K562 (cell line): ENCODE results near the gene CAMSAP2. TPM values are rescaled to one million over a fixed set of nuclear protein-coding genes. Genes with fewer than 3 reads are reported as not detected.

Experiments
- ATAC-seq: fragments of 200-7000 bp; cut with Tn5 transposase; 3 replicates; pipeline ENCODE4 v1.9.1; 2020; ENCODE audit warnings: moderate library complexity
- BruUV-seq: library from RNA; stranded (reverse); fragments of 400-500 nt; replicated peaks from 2 replicates; lab custom pipeline; 2021; lab: Mats Ljungman, UMichigan
- CTCF ChIA-PET: fragments of 300-600 bp; formaldehyde crosslinking; extraction: SDS; loops from one replicate; lab custom pipeline; 2021; ENCODE audit warnings: low intra/inter-chr PET ratio; lab: Yijun Ruan, JAX
- POLR2A ChIA-PET: fragments of 300-600, 350-650 bp; sonication (Branson Sonifier 250); formaldehyde crosslinking; extraction: SDS; loops from one replicate; lab custom pipeline; 2021; ENCODE audit warnings: antibody characterized with exemption, inconsistent platforms; lab: Yijun Ruan, JAX
- DNase-seq, 4 experiments: peaks; one replicate each; pipeline versions ENCODE4 v3.0.0 to v3.0.0-alpha.2; 2011 to 2018; ENCODE audit warnings: low spot score in 3 of 4, mixed read lengths in 3 of 4; ENCODE audit errors: extremely low read depth in 1 of 4
- FAIRE-seq: peaks from 2 replicates; lab custom pipeline; 2011; peaks lifted over from hg19 to GRCh38; lab: Jason Lieb, UNC
- H2AFZ ChIP-seq: 2 replicates; pipeline ENCODE4 v1.6.0; 2011; ENCODE audit warnings: low read depth, low read length, control low read depth, inconsistent platforms
- H3K27ac ChIP-seq: fragments of 200-600 bp; 3 replicates; pipeline ENCODE4 v1.8.0; 2011; ENCODE audit warnings: low read depth, mild to moderate bottlenecking, control low read depth, inconsistent platforms, low read length, moderate library complexity, mixed read lengths; ENCODE audit errors: extremely low read depth
- H3K27me3 ChIP-seq, 2 experiments: fragments of 300-600 bp in 1 of 2; 2 replicates in 1 of 2; 3 replicates in 1 of 2; pipeline versions ENCODE4 v1.6.0 to v1.8.0; 2011; ENCODE audit warnings: inconsistent platforms in 2 of 2, low read length in 2 of 2, mild to moderate bottlenecking in 1 of 2, mixed read lengths in 1 of 2, moderate library complexity in 1 of 2; ENCODE audit not compliant: control insufficient read depth in 2 of 2, insufficient read depth in 2 of 2
- H3K36me3 ChIP-seq: fragments of 300-600 bp; 3 replicates; pipeline ENCODE4 v1.8.0; 2011; ENCODE audit warnings: mild to moderate bottlenecking, low read length, inconsistent platforms; ENCODE audit not compliant: control insufficient read depth, insufficient read depth
- H3K4me1 ChIP-seq, 2 experiments: fragments of 200-600 bp in 1 of 2; replicated peaks in 1 of 2; 2 replicates in 1 of 2; 3 replicates in 1 of 2; pipeline versions ENCODE4 v1.5.1 to v1.8.0; 2011; ENCODE audit warnings: inconsistent platforms in 2 of 2, low read length in 2 of 2, mild to moderate bottlenecking in 1 of 2, mixed read lengths in 1 of 2, moderate library complexity in 1 of 2; ENCODE audit not compliant: control insufficient read depth in 2 of 2, insufficient read depth in 2 of 2
- H3K4me2 ChIP-seq: 2 replicates; pipeline ENCODE4 v1.6.1; 2011; ENCODE audit warnings: low read length, control low read depth, inconsistent platforms, mixed read lengths; ENCODE audit not compliant: insufficient read depth
- H3K4me3 ChIP-seq: fragments of 200-600 bp; sonication (generic), shearing (Covaris generic); 2 replicates; pipeline ENCODE4 v1.5.1; 2016; ENCODE audit warnings: control low read depth, inconsistent platforms
- H3K79me2 ChIP-seq: fragments of 200-600 bp; 3 replicates; pipeline ENCODE4 v1.8.0; 2011; ENCODE audit warnings: low read length, inconsistent platforms; ENCODE audit not compliant: control insufficient read depth, insufficient read depth
- H3K9ac ChIP-seq, 2 experiments: 2 replicates each; pipeline versions ENCODE4 v1.6.0 to v1.6.1; 2011; ENCODE audit warnings: low read depth in 2 of 2, low read length in 2 of 2, control low read depth in 1 of 2, inconsistent platforms in 1 of 2, mild to moderate bottlenecking in 1 of 2, mixed read lengths in 1 of 2; ENCODE audit not compliant: insufficient read depth in 1 of 2
- H3K9me1 ChIP-seq: one replicate; pipeline ENCODE4 v1.6.0; 2011; ENCODE audit warnings: inconsistent platforms, mild to moderate bottlenecking, low read length, moderate library complexity; ENCODE audit not compliant: control insufficient read depth, insufficient read depth
- H3K9me3 ChIP-seq: replicated peaks from 2 replicates; pipeline ENCODE4 v1.5.1; 2011; ENCODE audit warnings: low read depth, low read length, inconsistent platforms; ENCODE audit not compliant: control insufficient read depth, insufficient read depth
- H4K20me1 ChIP-seq: replicated peaks from 2 replicates; pipeline ENCODE4 v1.6.1; 2011; ENCODE audit warnings: low read length, inconsistent platforms, mixed read lengths; ENCODE audit not compliant: control insufficient read depth, insufficient read depth
- CREB1 ChIP-seq, 2 experiments: sonication (generic) in 1 of 2; formaldehyde crosslinking in 1 of 2; IDR thresholded peaks; 2 replicates each; pipeline versions ENCODE4 v1.6.1 to v1.8.0; 2012 to 2022; ENCODE audit warnings: inconsistent platforms in 1 of 2, mild to moderate bottlenecking in 1 of 2, missing genetic modification reagents in 1 of 2, moderate library complexity in 1 of 2
- ELF4 ChIP-seq: fragments of 450-650 bp; formaldehyde crosslinking; IDR thresholded peaks from 2 replicates; pipeline ENCODE4 v1.4.0; 2022; ENCODE audit warnings: missing genetic modification characterization
- GTF3C2 ChIP-seq: IDR thresholded peaks from 3 replicates; pipeline ENCODE4 v1.6.1; 2011; ENCODE audit warnings: borderline replicate concordance, mild to moderate bottlenecking, moderate library complexity; ENCODE audit not compliant: insufficient read length; ENCODE audit errors: extremely low read depth
- LARP7 ChIP-seq: fragments of 450-650 bp; IDR thresholded peaks from 2 replicates; pipeline ENCODE4 v1.6.1; 2016
- MAFF ChIP-seq: IDR thresholded peaks from 2 replicates; pipeline ENCODE4 v1.6.1; 2012; ENCODE audit warnings: low read length, improper control_type of control experiment
- POLR2AphosphoS5 ChIP-seq: IDR thresholded peaks from 2 replicates; pipeline ENCODE4 v1.6.1; 2011; ENCODE audit warnings: mild to moderate bottlenecking, low read depth, low read length, moderate library complexity; ENCODE audit not compliant: control insufficient read depth, insufficient read depth
- SLC30A9 ChIP-seq: fragments of 250-450 bp; sonication (Bioruptor Pico); IDR thresholded peaks from 2 replicates; pipeline ENCODE4 v1.8.0; 2022; ENCODE audit warnings: mild to moderate bottlenecking, moderate library complexity
- SRF ChIP-seq, 2 experiments: fragments of 250-450, 450-650 bp in 1 of 2; sonication (Bioruptor Pico) in 1 of 2; sonication (generic) in 1 of 2; formaldehyde crosslinking; IDR thresholded peaks; 2 replicates each; pipeline versions ENCODE4 v1.5.0 to v1.5.1; 2020 to 2022; ENCODE audit warnings: mild to moderate bottlenecking in 1 of 2, missing genetic modification reagents in 1 of 2
- ZNF277 ChIP-seq: fragments of 250-450 bp; sonication (Bioruptor Pico); IDR thresholded peaks from 2 replicates; pipeline ENCODE4 v1.8.0; 2022; ENCODE audit warnings: inconsistent platforms, mild to moderate bottlenecking, moderate library complexity, borderline replicate concordance
- ZNF57 ChIP-seq: fragments of 450-650 bp; formaldehyde crosslinking; IDR thresholded peaks from 2 replicates; pipeline ENCODE4 v1.4.0; 2020; ENCODE audit warnings: mild to moderate bottlenecking, moderate library complexity
- WGBS: fragments of 100-300 bp; shearing (Covaris generic); methylation state at CpG from one replicate; pipeline ENCODE4 v1.1.6; 2016; ENCODE audit warnings: low coverage, mixed read lengths; ENCODE audit not compliant: insufficient coverage; ENCODE audit errors: missing lambda C conversion rate; 5-methylcytosine and 5-hydroxymethylcytosine counted together
- in situ Hi-C: fragments of 300-500 bp; cut with MboI; formaldehyde crosslinking; loops from 4 replicates; pipeline ENCODE4 v1.15.0; 2018; ENCODE audit warnings: inconsistent platforms, mixed read lengths
- intact Hi-C: fragments of 100-400 bp; cut with micrococcal nuclease; formaldehyde crosslinking; loops from 2 replicates; pipeline ENCODE4 v1.14.2; 2022
- polyA plus RNA-seq, 8 experiments: library from polyadenylated mRNA; depleted of rRNA in 4 of 8; stranded (reverse) in 5 of 8; unstranded in 3 of 8; fragments of >200 nt; fragmentation: Nextera tagmentation in 2 of 8; fragmentation: Illumina TruSeq in 1 of 8; extraction: Ambion mirVana in 2 of 8; extraction: Trizol in 1 of 8; gene quantifications; 2 replicates each; pipeline versions ENCODE4 v1.2.1 to v1.2.3, GENCODE V29; 2011 to 2014; ENCODE audit warnings: inconsistent platforms in 1 of 8, missing spikeins in 1 of 8
- total RNA-seq, 7 experiments: library from RNA; depleted of rRNA in 6 of 7; stranded (reverse); fragments of >200 nt in 6 of 7; fragmentation: Illumina TruSeq in 2 of 7; extraction: Trizol in 2 of 7; gene quantifications; 2 replicates each; pipeline versions ENCODE4 v1.2.1 to v1.2.3, GENCODE V29; 2011 to 2021; ENCODE audit warnings: low replicate concordance in 1 of 7
- TF ChIP-seq, protein P1 (sequence below): sonication (generic); formaldehyde crosslinking; IDR thresholded peaks from 2 replicates; pipeline ENCODE4 v1.8.0; 2023; ENCODE audit warnings: mild to moderate bottlenecking, missing genetic modification reagents
- TF ChIP-seq, protein P2 (sequence below): fragments of 250-450 bp; sonication (Bioruptor Pico); IDR thresholded peaks from 2 replicates; pipeline ENCODE4 v1.6.1; 2021; ENCODE audit warnings: mild to moderate bottlenecking

Gene CAMSAP2
- total and polyA plus RNA-seq, 9 of the 15 experiments (the other 6 are each of a cell fraction or from before 2014, with no cell fraction given), result 1.4 to 7.5 (median 2.7) TPM

DNA sequence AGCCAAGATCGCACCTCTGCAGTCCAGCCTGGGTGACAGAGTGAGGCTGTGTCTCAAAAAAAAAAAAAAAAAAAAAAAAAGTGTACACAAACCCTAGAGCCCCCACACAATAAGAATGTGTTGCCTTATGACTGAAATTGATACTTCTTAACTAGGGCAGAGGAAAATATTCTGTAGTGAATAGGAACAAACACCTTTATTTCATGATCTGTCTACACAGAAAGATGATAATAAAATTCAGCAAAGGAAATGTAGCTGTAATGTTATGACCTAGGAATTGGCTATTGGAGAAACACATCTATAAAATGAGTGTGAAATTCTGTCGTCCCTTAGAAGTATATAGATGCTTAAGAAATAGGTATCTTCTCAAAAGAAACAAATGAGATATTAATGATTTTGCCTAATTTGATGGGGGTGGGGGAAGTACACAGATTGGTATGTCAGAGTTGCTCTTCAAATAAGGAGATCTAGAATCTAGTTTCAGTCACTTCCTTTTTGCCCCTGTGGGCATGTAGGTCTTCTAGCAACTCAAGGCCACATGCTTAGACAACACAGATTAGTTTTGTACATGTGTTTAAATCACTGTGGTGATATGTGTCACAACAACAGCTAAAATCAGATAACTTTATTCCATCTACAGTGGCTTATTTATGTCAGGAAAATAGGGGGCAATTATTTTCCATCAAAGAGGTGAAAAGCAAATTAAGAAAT lies 123.4 kb downstream of the CAMSAP2 start:
- ATAC-seq (no peak), FAIRE-seq (no peak), DNase-seq (no peak)
- H3K9me1 ChIP-seq, result no peaks in the 10 kb centered on the region
- no TSS peak for BruUV-seq
- H3K36me3 ChIP-seq, result no peaks in the 10 kb centered on the region
- POLR2A ChIA-PET, result interaction anchor here (1.3 kb wide), 1 partner anchor 11 kb away, joined by 3 read pairs; no protein-coding TSS in a partner anchor
- H3K9me3 ChIP-seq, result no peaks in the 10 kb centered on the region
- in situ Hi-C loops (no loop called here), intact Hi-C loops (no loop called here)
- 22% methylated on average over 2 of the region's 2 CpGs for WGBS
- no peak overlapping the region for H3K4me2 ChIP-seq
- H3K27me3 ChIP-seq, result peaks cover 4 to 6% of the 10 kb centered on the region in 2 experiments; a peak in 3 of 5 replicates
- H2AFZ ChIP-seq, result no peak overlapping the region
- no peaks in the 10 kb centered on the region for H3K79me2 ChIP-seq
- no peak overlapping the region for H3K4me3 ChIP-seq
- H3K9ac ChIP-seq, result no peak overlapping the region
- no peaks in the 10 kb centered on the region for H4K20me1 ChIP-seq
- no peaks in the 10 kb centered on the region for H3K4me1 ChIP-seq
- CTCF ChIA-PET, result no interaction called here
- H3K27ac ChIP-seq, result no peak overlapping the region
- TF ChIP-seq GTF3C2, result no peak
- no peak for TF ChIP-seq SRF (CRISPR knock-in tag; IDR thresholded peaks at IDR 0.05)
- no peak for TF ChIP-seq SLC30A9 (CRISPR knock-in tag)
- TF ChIP-seq LARP7, result no peak
- no peak for TF ChIP-seq ELF4 (CRISPR knock-in tag)
- TF ChIP-seq, protein P1, sequence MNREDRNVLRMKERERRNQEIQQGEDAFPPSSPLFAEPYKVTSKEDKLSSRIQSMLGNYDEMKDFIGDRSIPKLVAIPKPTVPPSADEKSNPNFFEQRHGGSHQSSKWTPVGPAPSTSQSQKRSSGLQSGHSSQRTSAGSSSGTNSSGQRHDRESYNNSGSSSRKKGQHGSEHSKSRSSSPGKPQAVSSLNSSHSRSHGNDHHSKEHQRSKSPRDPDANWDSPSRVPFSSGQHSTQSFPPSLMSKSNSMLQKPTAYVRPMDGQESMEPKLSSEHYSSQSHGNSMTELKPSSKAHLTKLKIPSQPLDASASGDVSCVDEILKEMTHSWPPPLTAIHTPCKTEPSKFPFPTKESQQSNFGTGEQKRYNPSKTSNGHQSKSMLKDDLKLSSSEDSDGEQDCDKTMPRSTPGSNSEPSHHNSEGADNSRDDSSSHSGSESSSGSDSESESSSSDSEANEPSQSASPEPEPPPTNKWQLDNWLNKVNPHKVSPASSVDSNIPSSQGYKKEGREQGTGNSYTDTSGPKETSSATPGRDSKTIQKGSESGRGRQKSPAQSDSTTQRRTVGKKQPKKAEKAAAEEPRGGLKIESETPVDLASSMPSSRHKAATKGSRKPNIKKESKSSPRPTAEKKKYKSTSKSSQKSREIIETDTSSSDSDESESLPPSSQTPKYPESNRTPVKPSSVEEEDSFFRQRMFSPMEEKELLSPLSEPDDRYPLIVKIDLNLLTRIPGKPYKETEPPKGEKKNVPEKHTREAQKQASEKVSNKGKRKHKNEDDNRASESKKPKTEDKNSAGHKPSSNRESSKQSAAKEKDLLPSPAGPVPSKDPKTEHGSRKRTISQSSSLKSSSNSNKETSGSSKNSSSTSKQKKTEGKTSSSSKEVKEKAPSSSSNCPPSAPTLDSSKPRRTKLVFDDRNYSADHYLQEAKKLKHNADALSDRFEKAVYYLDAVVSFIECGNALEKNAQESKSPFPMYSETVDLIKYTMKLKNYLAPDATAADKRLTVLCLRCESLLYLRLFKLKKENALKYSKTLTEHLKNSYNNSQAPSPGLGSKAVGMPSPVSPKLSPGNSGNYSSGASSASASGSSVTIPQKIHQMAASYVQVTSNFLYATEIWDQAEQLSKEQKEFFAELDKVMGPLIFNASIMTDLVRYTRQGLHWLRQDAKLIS (CRISPR knock-in tag), result no peak
- no peak for TF ChIP-seq CREB1 (IDR thresholded peaks at IDR 0.05)
- TF ChIP-seq CREB1 (CRISPR knock-in tag; IDR thresholded peaks at IDR 0.05), result no peak
- no peak for TF ChIP-seq ZNF277
- TF ChIP-seq MAFF, result no peak
- no peak for TF ChIP-seq ZNF57 (CRISPR knock-in tag)
- TF ChIP-seq, protein P2, sequence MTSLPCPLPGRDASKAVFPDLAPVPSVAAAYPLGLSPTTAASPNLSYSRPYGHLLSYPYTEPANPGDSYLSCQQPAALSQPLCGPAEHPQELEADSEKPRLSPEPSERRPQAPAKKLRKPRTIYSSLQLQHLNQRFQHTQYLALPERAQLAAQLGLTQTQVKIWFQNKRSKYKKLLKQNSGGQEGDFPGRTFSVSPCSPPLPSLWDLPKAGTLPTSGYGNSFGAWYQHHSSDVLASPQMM (CRISPR knock-in tag), result no peak
- TF ChIP-seq POLR2AphosphoS5, result no peak
